ENCODE measurements around the gene SF1.

DNA sequence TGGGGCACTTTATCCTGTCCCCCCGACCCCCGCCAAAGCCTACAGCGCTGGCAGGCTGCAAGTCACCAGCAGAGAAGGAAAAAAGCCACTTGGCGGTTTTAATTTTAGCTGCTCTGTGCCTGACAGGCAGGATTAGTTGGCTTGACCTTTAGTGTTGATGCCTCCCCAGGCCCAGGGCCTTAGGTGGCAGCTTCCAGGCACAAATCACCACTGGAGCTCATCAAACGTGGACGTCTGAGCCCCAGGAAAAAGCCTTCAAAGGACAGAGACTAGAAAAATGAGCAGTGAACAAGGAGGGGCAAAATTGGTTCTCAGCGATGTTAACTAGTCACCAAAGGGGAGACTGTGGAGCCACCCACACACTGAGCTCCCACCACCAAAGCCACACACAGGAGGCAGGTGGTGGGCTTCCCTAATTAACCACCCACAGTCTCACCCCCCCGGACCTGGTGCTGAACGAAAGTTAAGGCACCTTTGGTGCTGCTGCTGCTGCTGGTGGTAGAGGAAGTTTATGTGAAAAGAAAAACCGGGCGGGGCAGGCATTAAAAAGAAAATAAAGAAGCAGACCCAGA lies 14.2 kb downstream of the SF1 start:
- TF ChIP-seq EZH2phosphoT487 (IDR thresholded peaks at IDR 0.05; ENCODE audit: insufficient read depth, low read depth): no peak
- no peak for TF ChIP-seq EZH2 (IDR thresholded peaks at IDR 0.05; ENCODE audit: insufficient read depth, poor library complexity, severe bottlenecking)
